DOHH2 (cell line): ENCODE measurements around the gene LARP1B.

Experiments used
- H3F3A ChIP-seq: fragments of 200-600 bp; sonication (generic), shearing (Covaris generic); 2 replicates; pipeline ENCODE4 v1.6.0; 2016; ENCODE audit warnings: antibody characterized with exemption, mild to moderate bottlenecking; ENCODE audit not compliant: control insufficient read depth, insufficient read depth
- H3K27ac ChIP-seq: fragments of 200-600 bp; sonication (generic); 2 replicates; pipeline ENCODE4 v1.5.1; 2014; ENCODE audit warnings: low read depth, mild to moderate bottlenecking, low read length, moderate library complexity
- H3K27me3 ChIP-seq: fragments of 200-600 bp; sonication (generic); 2 replicates; pipeline ENCODE4 v1.6.1; 2014; ENCODE audit warnings: mild to moderate bottlenecking, low read length, mixed read lengths; ENCODE audit not compliant: control insufficient read depth
- H3K36me3 ChIP-seq: fragments of 200-600 bp; sonication (generic); 2 replicates; pipeline ENCODE4 v1.6.1; 2014; ENCODE audit warnings: mild to moderate bottlenecking, low read length, moderate library complexity, mixed read lengths; ENCODE audit not compliant: control insufficient read depth
- H3K4me1 ChIP-seq: fragments of 200-600 bp; sonication (generic); 2 replicates; pipeline ENCODE4 v1.6.1; 2014; ENCODE audit warnings: mild to moderate bottlenecking, low read length, mixed read lengths; ENCODE audit not compliant: control insufficient read depth
- H3K4me2 ChIP-seq: fragments of 200-600 bp; sonication (generic); 2 replicates; pipeline ENCODE4 v1.6.0; 2014; ENCODE audit warnings: mild to moderate bottlenecking, low read length, moderate library complexity
- H3K4me3 ChIP-seq: fragments of 200-600 bp; sonication (generic); 2 replicates; pipeline ENCODE4 v1.5.1; 2014; ENCODE audit warnings: mild to moderate bottlenecking, low read length, mixed read lengths
- H3K79me2 ChIP-seq: fragments of 200-600 bp; sonication (generic); 2 replicates; pipeline ENCODE4 v1.6.1; 2014; ENCODE audit warnings: mild to moderate bottlenecking, low read length, mixed read lengths; ENCODE audit not compliant: control insufficient read depth
- H3K9me2 ChIP-seq: fragments of 200-600 bp; sonication (generic); replicated peaks from 2 replicates; pipeline ENCODE4 v1.6.1; 2014; ENCODE audit warnings: mild to moderate bottlenecking, low read length, mixed read lengths; ENCODE audit not compliant: control insufficient read depth
- H3K9me3 ChIP-seq: fragments of 200-600 bp; sonication (generic); 2 replicates; pipeline ENCODE4 v1.6.1; 2014; ENCODE audit warnings: antibody characterized with exemption, low read length, mixed read lengths; ENCODE audit not compliant: control insufficient read depth, insufficient read depth
- H4K20me1 ChIP-seq: fragments of 200-600 bp; sonication (generic); 2 replicates; pipeline ENCODE4 v1.6.0; 2014; ENCODE audit warnings: low read depth, mild to moderate bottlenecking, antibody characterized with exemption, low read length, moderate library complexity; ENCODE audit not compliant: control insufficient read depth, insufficient read depth
- CTCF ChIP-seq: fragments of 200-600 bp; sonication (generic); IDR thresholded peaks from one replicate; pipeline ENCODE4 v1.5.1; 2014; ENCODE audit warnings: antibody characterized with exemption, mild to moderate bottlenecking, low read depth, low read length; ENCODE audit not compliant: poor library complexity, severe bottlenecking
- EZH2phosphoT487 ChIP-seq: fragments of 200-600 bp; sonication (generic); IDR thresholded peaks from 2 replicates; pipeline ENCODE4 v1.6.1; 2017; ENCODE audit warnings: borderline replicate concordance, mild to moderate bottlenecking, antibody characterized with exemption, low read length, moderate library complexity, mixed read lengths

LARP1B gene

GRCh38 chr4:128161138-128161537, 100.0 kb downstream of the LARP1B start:
- no peaks in the 10 kb centered on the region for H3K9me3 ChIP-seq
- H3K36me3 ChIP-seq, result no peaks in the 10 kb centered on the region
- H3K27me3 ChIP-seq, result no peaks in the 10 kb centered on the region
- H3K4me3 ChIP-seq, result no peak overlapping the region
- TF ChIP-seq EZH2phosphoT487 (no peak), CTCF (no peak)
- no peaks in the 10 kb centered on the region for H3K9me2 ChIP-seq
- H3K4me1 ChIP-seq, result peaks cover 8% of the 10 kb centered on the region
- H4K20me1 ChIP-seq, result no peaks in the 10 kb centered on the region
- no peaks in the 10 kb centered on the region for H3F3A ChIP-seq
- no peak overlapping the region for H3K27ac ChIP-seq
- no peaks in the 10 kb centered on the region for H3K79me2 ChIP-seq
- no peak overlapping the region for H3K4me2 ChIP-seq

GRCh38 chr4:128162434-128162833, 101.3 kb downstream of the LARP1B start:
- H3K27me3 ChIP-seq, result no peaks in the 10 kb centered on the region
- H3K4me1 ChIP-seq, result peaks cover 8% of the 10 kb centered on the region
- no peak overlapping the region for H3K27ac ChIP-seq
- no peak overlapping the region for H3K4me3 ChIP-seq
- H3K4me2 ChIP-seq, result no peak overlapping the region
- H3F3A ChIP-seq, result no peaks in the 10 kb centered on the region
- no peaks in the 10 kb centered on the region for H3K9me2 ChIP-seq
- TF ChIP-seq EZH2phosphoT487, result no peak
- no peak for TF ChIP-seq CTCF
- H3K36me3 ChIP-seq, result no peaks in the 10 kb centered on the region
- no peaks in the 10 kb centered on the region for H3K79me2 ChIP-seq
- H4K20me1 ChIP-seq, result no peaks in the 10 kb centered on the region
- H3K9me3 ChIP-seq, result no peaks in the 10 kb centered on the region

GRCh38 chr4:128163177-128164117, 102.3 kb downstream of the LARP1B start:
- TF ChIP-seq CTCF (no peak), EZH2phosphoT487 (no peak)
- Histone ChIP-seq H4K20me1 (no peaks in the 10 kb centered on the region), H3F3A (no peaks in the 10 kb centered on the region), H3K27me3 (no peaks in the 10 kb centered on the region), H3K9me2 (no peaks in the 10 kb centered on the region), H3K27ac (no peak overlapping the region), H3K4me1 (peaks cover 7% of the 10 kb centered on the region), H3K4me3 (no peak overlapping the region), H3K9me3 (no peaks in the 10 kb centered on the region), H3K36me3 (no peaks in the 10 kb centered on the region), H3K4me2 (no peak overlapping the region), H3K79me2 (no peaks in the 10 kb centered on the region)
